OCI-LY7 (cell line): ENCODE results near the gene TAS2R20. TPM values are rescaled to one million over a fixed set of nuclear protein-coding genes. Genes with fewer than 3 reads are reported as not detected.

Experiments used
- BruUV-seq: library from RNA; stranded (reverse); fragments of 400-500 nt; replicated peaks from 2 replicates; lab custom pipeline; 2021; lab: Mats Ljungman, UMichigan
- CTCF ChIA-PET: fragments of 300-600 bp; sonication (Branson Sonifier 250); formaldehyde crosslinking; loops from one replicate; lab custom pipeline; 2022; ENCODE audit warnings: antibody characterized with exemption; ENCODE audit not compliant: unreplicated experiment; lab: Charles Lee
- POLR2A ChIA-PET: fragments of 300-600 bp; sonication (Branson Sonifier 250); formaldehyde crosslinking; loops from one replicate; lab custom pipeline; 2022; ENCODE audit warnings: antibody characterized with exemption; lab: Charles Lee
- DNase-seq: peaks from one replicate; pipeline ENCODE4 v3.0.0-alpha.2; 2015; ENCODE audit warnings: low spot score
- H2AFZ ChIP-seq: fragments of 200-600 bp; sonication (generic), shearing (Covaris generic); 2 replicates; pipeline ENCODE4 v1.6.1; 2014; ENCODE audit warnings: mild to moderate bottlenecking, antibody characterized with exemption, low read length, moderate library complexity
- H3K27ac ChIP-seq: fragments of 200-600 bp; sonication (generic); 2 replicates; pipeline ENCODE4 v1.5.1; 2014; ENCODE audit warnings: mixed run types, low read depth, mild to moderate bottlenecking, moderate library complexity, low read length, inconsistent platforms; ENCODE audit not compliant: poor library complexity, severe bottlenecking
- H3K36me3 ChIP-seq: fragments of 200-600 bp; sonication (generic); 2 replicates; pipeline ENCODE4 v1.6.1; 2014; ENCODE audit warnings: mild to moderate bottlenecking, antibody characterized with exemption, low read length, moderate library complexity, mixed read lengths; ENCODE audit not compliant: insufficient read depth
- H3K4me1 ChIP-seq: fragments of 200-600 bp; sonication (generic); 2 replicates; pipeline ENCODE4 v1.5.1; 2014; ENCODE audit warnings: mild to moderate bottlenecking, low read length; ENCODE audit not compliant: insufficient read depth, poor library complexity, severe bottlenecking
- H3K4me2 ChIP-seq: fragments of 200-600 bp; sonication (generic); 2 replicates; pipeline ENCODE4 v1.6.1; 2014; ENCODE audit warnings: mild to moderate bottlenecking, low read length
- H3K4me3 ChIP-seq: fragments of 200-600 bp; sonication (generic); 2 replicates; pipeline ENCODE4 v1.5.1; 2014; ENCODE audit warnings: mild to moderate bottlenecking, low read depth, low read length; ENCODE audit not compliant: poor library complexity, severe bottlenecking
- H3K79me2 ChIP-seq: fragments of 200-600 bp; sonication (generic); 2 replicates; pipeline ENCODE4 v1.6.1; 2016; ENCODE audit warnings: low read depth, mild to moderate bottlenecking, low read length, moderate library complexity, mixed read lengths; ENCODE audit not compliant: insufficient read depth
- H3K9me2 ChIP-seq: fragments of 200-600 bp; sonication (generic); 2 replicates; pipeline ENCODE4 v1.6.1; 2016; ENCODE audit warnings: mild to moderate bottlenecking, low read length, mixed read lengths; ENCODE audit not compliant: insufficient read depth
- H3K9me3 ChIP-seq: fragments of 200-600 bp; sonication (generic); 2 replicates; pipeline ENCODE4 v1.6.1; 2014; ENCODE audit warnings: mild to moderate bottlenecking, mixed run types, low read length, mixed read lengths
- H4K20me1 ChIP-seq: fragments of 200-600 bp; sonication (generic); 2 replicates; pipeline ENCODE4 v1.6.1; 2014; ENCODE audit warnings: mild to moderate bottlenecking, antibody characterized with exemption, low read length, moderate library complexity, mixed read lengths; ENCODE audit not compliant: insufficient read depth
- CTCF ChIP-seq: fragments of 200-600 bp; sonication (generic); conservative IDR thresholded peaks from 2 replicates; pipeline ENCODE4 v1.5.1; 2014; ENCODE audit warnings: mild to moderate bottlenecking, antibody characterized with exemption, low read length, moderate library complexity, mixed read lengths
- EZH2phosphoT487 ChIP-seq: fragments of 200-600 bp; sonication (generic); IDR thresholded peaks from 2 replicates; pipeline ENCODE4 v1.6.1; 2018; ENCODE audit warnings: low read depth, borderline replicate concordance, mild to moderate bottlenecking, mixed run types, antibody characterized with exemption, low read length, moderate library complexity, mixed read lengths
- intact Hi-C: fragments of 100-400 bp; cut with micrococcal nuclease; formaldehyde crosslinking; loops from one replicate; pipeline ENCODE4 v1.10.0; 2022; ENCODE audit not compliant: unreplicated experiment
- total RNA-seq, 2 experiments: library from RNA; depleted of rRNA in 1 of 2; stranded (reverse); fragments of >200 nt in 1 of 2; shearing (Covaris generic) in 1 of 2; gene quantifications; 2 replicates each; pipeline ENCODE4 v1.2.3, GENCODE V29; 2014 to 2022

Gene TAS2R20
- total RNA-seq, 2 experiments from 2014 or later = 1.9 to 2.1 TPM

- TF ChIP-seq CTCF (no peak), EZH2phosphoT487 (no peak)
Measured at GRCh38 chr12:10968765-10969456, 29.2 kb downstream of the TAS2R20 start.

GRCh38 chr12:10967409-10967808 is 30.7 kb downstream of the TAS2R20 start:
- no peaks in the 10 kb centered on the region for H3K9me2 ChIP-seq
- ChIA-PET POLR2A (interaction anchor here (0.6 kb wide), 1 partner anchor 46 kb away, joined by 3 read pairs; no protein-coding TSS in a partner anchor), CTCF (no interaction called here)
- intact Hi-C loops = no loop called here
- no peak overlapping the region for H3K4me2 ChIP-seq
- H3K79me2 ChIP-seq = no peaks in the 10 kb centered on the region
- H4K20me1 ChIP-seq = no peaks in the 10 kb centered on the region
- H2AFZ ChIP-seq = no peak overlapping the region
- H3K36me3 ChIP-seq = no peaks in the 10 kb centered on the region
- no peak overlapping the region for H3K27ac ChIP-seq
- H3K9me3 ChIP-seq = no peaks in the 10 kb centered on the region
- DNase-seq = no peak
- no TSS peak for BruUV-seq
- H3K4me1 ChIP-seq = no peaks in the 10 kb centered on the region
- H3K4me3 ChIP-seq = no peak overlapping the region
- TF ChIP-seq EZH2phosphoT487 (no peak), CTCF (no peak)

More at GRCh38 chr12:10968765-10969456, 29.2 kb downstream of the TAS2R20 start:
- POLR2A ChIA-PET = interaction anchor here (0.6 kb wide), 1 partner anchor 58 kb away, joined by 3 read pairs; no protein-coding TSS in a partner anchor
- no TSS peak for BruUV-seq
- no peak for DNase-seq
- H3K27ac ChIP-seq = no peak overlapping the region
- intact Hi-C loops = no loop called here
- no peaks in the 10 kb centered on the region for H3K36me3 ChIP-seq
- no peaks in the 10 kb centered on the region for H4K20me1 ChIP-seq
- H3K4me1 ChIP-seq = no peaks in the 10 kb centered on the region
- no peak overlapping the region for H3K4me3 ChIP-seq
- CTCF ChIA-PET = no interaction called here
- H3K9me3 ChIP-seq = no peaks in the 10 kb centered on the region
- H3K4me2 ChIP-seq = no peak overlapping the region
- H3K9me2 ChIP-seq = no peaks in the 10 kb centered on the region
- no peak overlapping the region for H2AFZ ChIP-seq
- H3K79me2 ChIP-seq = no peaks in the 10 kb centered on the region

GRCh38 chr12:10966314-10966713 is 31.8 kb downstream of the TAS2R20 start:
- BruUV-seq = no TSS peak
- intact Hi-C loops = no loop called here

More at GRCh38 chr12:10966314-10966713, 31.8 kb downstream of the TAS2R20 start:
- Histone ChIP-seq H3K27ac (no peak overlapping the region), H3K4me1 (no peaks in the 10 kb centered on the region), H3K36me3 (no peaks in the 10 kb centered on the region), H3K9me3 (no peaks in the 10 kb centered on the region), H4K20me1 (no peaks in the 10 kb centered on the region), H3K9me2 (no peaks in the 10 kb centered on the region), H2AFZ (no peak overlapping the region), H3K4me2 (no peak overlapping the region), H3K79me2 (no peaks in the 10 kb centered on the region), H3K4me3 (no peak overlapping the region)
- DNase-seq = no peak
- ChIA-PET POLR2A (interaction anchor here (0.5 kb wide), 1 partner anchor 215 kb away, joined by 3 read pairs; no protein-coding TSS in a partner anchor), CTCF (no interaction called here)
- no peak for TF ChIP-seq EZH2phosphoT487
- TF ChIP-seq CTCF = no peak
